Naive thymus-derived CD8-positive, alpha-beta T cell (primary cell): ENCODE data around the gene TTC7B. TPM values are rescaled to one million over a fixed set of nuclear protein-coding genes. Genes with fewer than 3 reads are reported as not detected.
A peak's percentile ranks its signal among the peaks of the same experiment; 100 is the strongest.

Experiments used
- ATAC-seq, 2 donors: fragments of 150-1000 bp; cut with Tn5 transposase in 1 of 2; sonication (Bioruptor Pico), chemical (Tn5 transposase) in 1 of 2; 1 replicate in 1 of 2; 2 replicates in 1 of 2; pipeline ENCODE4 v1.10.0; 2021; ENCODE audit warnings: mild to moderate bottlenecking in 2 of 2, moderate library complexity in 2 of 2
- POLR2A ChIA-PET: fragments of 350-600 bp; sonication (Branson Sonifier 250); formaldehyde crosslinking; loops from one replicate; lab custom pipeline; 2021; ENCODE audit warnings: antibody characterized with exemption; lab: Charles Lee
- DNase-seq, 10 donors: peaks; one replicate each; pipeline versions ENCODE4 v3.0.0 to v3.0.0-alpha.2; 2020 to 2022
- H3K27ac Mint-ChIP-seq, 10 donors: one replicate each; pipeline ENCODE4 v1.8.0; 2020 to 2022; ENCODE audit warnings: mild to moderate bottlenecking in 10 of 10, mixed read lengths in 10 of 10, moderate library complexity in 4 of 10, inconsistent platforms in 1 of 10
- H3K27me3 Mint-ChIP-seq, 5 donors: one replicate each; pipeline ENCODE4 v1.8.0; 2021 to 2022; ENCODE audit warnings: mixed read lengths in 5 of 5
- H3K36me3 Mint-ChIP-seq, 3 donors: one replicate each; pipeline ENCODE4 v1.8.0; 2020 to 2022; ENCODE audit warnings: mixed read lengths in 3 of 3, mild to moderate bottlenecking in 2 of 3, inconsistent platforms in 1 of 3
- H3K4me1 Mint-ChIP-seq, 4 donors: one replicate each; pipeline ENCODE4 v1.8.0; 2021 to 2022; ENCODE audit warnings: mixed read lengths in 4 of 4
- H3K4me3 Mint-ChIP-seq, 10 donors: one replicate each; pipeline ENCODE4 v1.8.0; 2020 to 2022; ENCODE audit warnings: mild to moderate bottlenecking in 10 of 10, mixed read lengths in 10 of 10, moderate library complexity in 6 of 10, inconsistent platforms in 1 of 10
- H3K9me3 Mint-ChIP-seq, 9 donors: one replicate each; pipeline ENCODE4 v1.8.0; 2020 to 2022; ENCODE audit warnings: mixed read lengths in 9 of 9, mild to moderate bottlenecking in 3 of 9, inconsistent platforms in 1 of 9, moderate library complexity in 1 of 9
- polyA plus RNA-seq, 3 donors: library from polyadenylated mRNA; unstranded; fragments of 300-500 nt; fragmentation: Illumina TruSeq; gene quantifications; one replicate each; pipeline ENCODE4 v1.2.3, GENCODE V29; 2021
- total RNA-seq, 8 experiments: library from RNA in 2 of 8; stranded (reverse) in 2 of 8; gene quantifications; one replicate each; pipeline ENCODE4 v1.2.3 and lab custom pipeline; 2021 to 2026

Gene TTC7B
- total and polyA plus RNA-seq, 5 experiments from 2014 or later, result 0.01 to 0.81 (median 0.41) TPM

DNA sequence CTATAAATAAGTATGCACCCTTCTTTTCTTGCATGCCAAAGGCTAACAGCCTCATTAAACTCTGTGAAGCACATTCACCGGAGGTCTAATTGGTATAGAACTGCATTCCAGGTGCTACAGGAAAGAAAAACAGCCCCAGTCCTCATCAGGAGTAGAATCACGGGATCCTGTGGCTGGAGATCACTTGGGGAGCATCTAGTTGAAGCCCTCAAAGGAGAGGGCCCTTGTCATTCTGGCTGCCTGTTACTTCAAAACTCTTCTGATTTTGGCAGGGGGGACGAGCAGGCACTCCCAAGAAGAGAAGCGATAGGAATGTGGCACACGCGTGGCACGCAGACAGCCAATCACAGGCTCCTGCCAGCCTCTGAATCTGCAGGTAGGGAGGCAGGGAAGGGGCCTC lies 154.4 kb downstream of the TTC7B start:
- DNase-seq (no peak), ATAC-seq (no peak)
- H3K4me1 Mint-ChIP-seq, result peaks cover 11 to 16% (median 12%) of the 10 kb centered on the region in 4 donors
- peak overlapping the region in 1 of 10 donors; percentile 13 for H3K27ac Mint-ChIP-seq
- H3K27me3 Mint-ChIP-seq, result no peaks in the 10 kb centered on the region
- POLR2A ChIA-PET, result interaction anchor here (0.6 kb wide), 1 partner anchor 56 kb away, joined by 3 read pairs; no protein-coding TSS in a partner anchor
- H3K9me3 Mint-ChIP-seq, result no peaks in the 10 kb centered on the region
- no peak overlapping the region for H3K4me3 Mint-ChIP-seq
- H3K36me3 Mint-ChIP-seq, result no peaks in the 10 kb centered on the region

DNA sequence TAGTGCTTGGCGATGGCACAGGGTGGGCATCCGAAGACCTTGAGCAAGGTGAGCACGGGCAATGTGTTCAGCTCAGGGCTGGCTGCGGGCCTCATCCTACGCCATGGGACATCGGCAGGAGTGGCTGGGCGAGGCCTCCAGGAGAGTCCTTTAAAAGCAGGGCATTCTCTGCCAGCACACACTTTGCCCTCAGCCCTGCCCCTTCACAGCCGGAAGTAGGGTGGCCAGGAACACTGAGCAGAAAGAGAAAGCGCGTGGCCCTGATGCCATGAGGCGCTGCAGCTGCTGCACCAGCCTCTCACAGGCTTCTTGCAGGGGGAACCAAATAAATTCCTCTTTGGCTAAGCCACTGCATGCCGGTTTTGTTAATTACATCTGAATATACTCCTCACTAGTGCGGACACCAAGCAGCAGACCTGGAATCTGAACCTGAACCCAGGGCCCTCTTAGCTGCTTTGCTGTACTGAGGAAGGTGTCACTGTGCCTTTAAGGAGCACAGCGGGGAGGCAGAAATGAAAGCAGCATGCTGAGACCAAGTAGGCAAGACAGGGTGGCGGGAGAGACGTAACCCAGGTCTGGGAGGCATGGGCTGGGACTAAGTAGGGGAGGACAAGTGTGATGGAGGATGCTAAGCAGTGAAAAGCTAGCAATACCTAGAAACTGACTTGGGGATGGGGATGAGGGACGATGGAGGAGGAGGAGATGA lies 155.2 kb downstream of the TTC7B start:
- Mint-ChIP-seq H3K27me3 (no peaks in the 10 kb centered on the region), H3K4me3 (peak overlapping the region in 8 of 10 donors; percentile 22 to 81 (median 50)), H3K36me3 (no peaks in the 10 kb centered on the region), H3K27ac (peak overlapping the region in 7 of 10 donors; percentile 19 to 77 (median 60)), H3K9me3 (no peaks in the 10 kb centered on the region), H3K4me1 (peaks cover 11 to 16% (median 12%) of the 10 kb centered on the region in 4 donors)
- POLR2A ChIA-PET, result interaction anchor here (0.6 kb wide), 1 partner anchor 57 kb away, joined by 3 read pairs; no protein-coding TSS in a partner anchor
- ATAC-seq (peak in 1 of 2 donors; percentile 42), DNase-seq (no peak)

DNA sequence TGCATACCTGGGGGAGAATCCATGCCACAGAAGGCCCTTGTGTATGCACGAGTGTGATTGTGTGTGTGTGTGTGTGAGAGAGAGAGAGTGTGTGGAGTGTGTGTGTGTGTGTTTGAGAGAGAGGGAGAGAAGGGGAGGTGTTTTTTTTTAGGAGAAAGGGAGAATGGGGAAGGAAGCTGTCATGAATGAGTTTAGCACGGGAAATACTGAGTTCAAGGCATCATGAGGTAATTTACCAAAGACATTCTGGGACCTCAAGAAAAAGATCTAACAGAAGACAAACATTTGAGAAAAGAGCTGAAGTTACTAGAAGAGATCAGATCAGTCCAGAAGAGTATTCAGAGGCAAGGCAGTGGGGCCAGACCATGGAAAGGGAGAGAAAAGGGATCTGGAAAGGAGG lies 157.1 kb downstream of the TTC7B start:
- POLR2A ChIA-PET, result no interaction called here
- peak overlapping the region in 1 of 10 donors; percentile 44 for H3K4me3 Mint-ChIP-seq

DNA sequence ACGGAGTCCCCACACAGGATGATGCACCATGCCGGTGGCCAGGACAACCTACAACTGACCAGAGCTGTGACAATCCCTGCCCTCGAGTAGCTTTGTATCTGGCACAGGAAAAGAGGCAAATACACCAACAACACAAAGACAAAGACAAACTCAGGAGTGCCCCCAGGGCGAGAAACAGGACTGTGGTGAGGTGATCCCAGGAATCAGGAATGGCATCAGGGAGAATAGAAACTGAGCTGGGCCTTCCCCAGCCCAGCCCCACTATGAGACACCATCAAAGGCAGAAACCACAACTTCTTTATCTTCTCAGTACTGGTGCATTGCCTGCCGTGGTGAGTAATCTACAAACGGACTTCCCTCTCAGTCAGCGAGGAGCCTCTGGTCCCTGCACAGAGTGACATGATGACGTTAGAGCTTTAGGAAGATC lies 157.7 kb downstream of the TTC7B start:
- peak; percentile 75 to 76 for ATAC-seq
- Mint-ChIP-seq H3K27me3 (no peaks in the 10 kb centered on the region), H3K27ac (peak overlapping the region in 5 of 10 donors; percentile 9 to 69 (median 22)), H3K36me3 (no peaks in the 10 kb centered on the region), H3K4me3 (peak overlapping the region in 2 of 10 donors; percentile 10 to 44), H3K9me3 (no peaks in the 10 kb centered on the region), H3K4me1 (peaks cover 11 to 16% (median 12%) of the 10 kb centered on the region in 4 donors)
- POLR2A ChIA-PET, result no interaction called here
- no peak for DNase-seq

More for the DNA sequence above, 157.1 kb downstream of the TTC7B start:
- H3K36me3 Mint-ChIP-seq, result no peaks in the 10 kb centered on the region
- H3K27ac Mint-ChIP-seq, result peak overlapping the region in 4 of 10 donors; percentile 9 to 69 (median 31)
- H3K4me1 Mint-ChIP-seq, result peaks cover 11 to 16% (median 12%) of the 10 kb centered on the region in 4 donors
- H3K27me3 Mint-ChIP-seq, result no peaks in the 10 kb centered on the region
- DNase-seq (no peak), ATAC-seq (no peak)
- no peaks in the 10 kb centered on the region for H3K9me3 Mint-ChIP-seq

DNA sequence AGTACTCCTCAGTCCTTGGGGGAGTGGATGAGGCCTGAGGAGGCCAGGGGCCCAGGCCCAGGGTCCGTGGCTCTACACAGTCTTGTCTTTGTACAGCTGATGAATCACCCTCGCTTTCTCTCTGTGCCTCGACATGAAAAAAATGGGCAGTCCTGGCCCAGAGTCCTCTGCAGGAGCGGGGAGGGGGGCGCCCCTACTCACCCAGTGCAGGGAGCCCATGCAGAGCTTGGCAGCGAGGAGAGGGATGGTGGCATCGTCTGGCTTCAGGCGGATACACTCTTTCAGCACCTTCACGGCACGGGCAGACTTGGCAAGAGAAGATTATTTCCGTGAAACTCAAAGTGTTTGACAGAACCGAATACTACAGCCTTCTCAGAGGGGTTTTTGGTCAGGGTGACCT lies 159.3 kb downstream of the TTC7B start:
- no peak overlapping the region for H3K4me3 Mint-ChIP-seq
- ATAC-seq, result no peak
- no peaks in the 10 kb centered on the region for H3K36me3 Mint-ChIP-seq
- H3K27ac Mint-ChIP-seq, result no peak overlapping the region
- DNase-seq, result no peak
- H3K9me3 Mint-ChIP-seq, result no peaks in the 10 kb centered on the region
- H3K27me3 Mint-ChIP-seq, result no peaks in the 10 kb centered on the region
- POLR2A ChIA-PET, result no interaction called here
- peaks cover 11 to 16% (median 12%) of the 10 kb centered on the region in 4 donors for H3K4me1 Mint-ChIP-seq

DNA sequence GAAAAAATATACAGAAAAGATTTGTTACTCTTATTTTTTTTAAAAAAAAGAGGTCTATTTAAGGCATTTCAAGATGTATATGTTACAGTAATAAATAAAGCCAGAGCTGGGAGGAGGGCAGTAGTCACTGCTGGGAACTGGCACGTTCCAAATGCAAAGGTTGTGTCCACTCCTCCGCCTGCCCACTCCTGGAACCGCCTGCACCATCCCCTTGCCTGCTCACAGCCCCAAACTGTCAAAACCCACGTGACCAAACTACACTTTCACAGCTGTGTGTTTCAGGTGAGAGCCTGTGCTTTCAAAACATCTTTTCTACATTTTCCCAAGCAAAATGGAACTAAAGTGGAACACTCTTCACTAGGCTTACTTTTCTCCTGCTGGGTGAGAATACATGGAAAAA lies 160.4 kb downstream of the TTC7B start:
- no peaks in the 10 kb centered on the region for H3K36me3 Mint-ChIP-seq
- no peak for ATAC-seq
- H3K27me3 Mint-ChIP-seq, result no peaks in the 10 kb centered on the region
- no peaks in the 10 kb centered on the region for H3K9me3 Mint-ChIP-seq
- peaks cover 10 to 14% (median 11%) of the 10 kb centered on the region in 4 donors for H3K4me1 Mint-ChIP-seq
- H3K27ac Mint-ChIP-seq, result no peak overlapping the region
- no peak for DNase-seq
- H3K4me3 Mint-ChIP-seq, result no peak overlapping the region
- POLR2A ChIA-PET, result no interaction called here

DNA sequence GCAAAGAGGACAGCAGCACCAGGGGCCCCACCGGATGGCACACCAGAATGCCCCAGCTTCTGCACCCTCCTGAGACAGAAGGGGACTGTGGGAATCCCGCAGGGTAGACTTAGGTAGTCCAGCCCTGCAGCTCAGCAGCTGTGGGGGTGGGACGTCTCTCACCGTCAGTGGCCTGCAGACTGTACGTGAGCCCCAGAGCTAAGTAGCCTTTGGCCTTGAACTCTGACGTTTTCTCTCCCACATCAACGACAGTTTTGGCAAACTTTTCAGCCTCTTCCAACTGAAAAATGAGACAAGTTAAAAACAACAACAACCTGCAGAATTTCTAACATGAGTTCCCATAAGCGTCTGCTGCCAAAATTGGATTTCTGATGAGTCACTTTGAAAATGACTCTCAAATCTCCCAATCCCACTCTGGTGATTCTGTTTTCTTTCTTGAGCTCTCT lies 161.4 kb downstream of the TTC7B start:
- no peak overlapping the region for H3K4me3 Mint-ChIP-seq
- POLR2A ChIA-PET, result no interaction called here
- H3K27ac Mint-ChIP-seq, result no peak overlapping the region
- H3K27me3 Mint-ChIP-seq, result no peaks in the 10 kb centered on the region
- no peak for DNase-seq
- H3K36me3 Mint-ChIP-seq, result no peaks in the 10 kb centered on the region
- peaks cover 10 to 11% (median 10%) of the 10 kb centered on the region in 4 donors for H3K4me1 Mint-ChIP-seq
- no peak for ATAC-seq
- no peaks in the 10 kb centered on the region for H3K9me3 Mint-ChIP-seq

DNA sequence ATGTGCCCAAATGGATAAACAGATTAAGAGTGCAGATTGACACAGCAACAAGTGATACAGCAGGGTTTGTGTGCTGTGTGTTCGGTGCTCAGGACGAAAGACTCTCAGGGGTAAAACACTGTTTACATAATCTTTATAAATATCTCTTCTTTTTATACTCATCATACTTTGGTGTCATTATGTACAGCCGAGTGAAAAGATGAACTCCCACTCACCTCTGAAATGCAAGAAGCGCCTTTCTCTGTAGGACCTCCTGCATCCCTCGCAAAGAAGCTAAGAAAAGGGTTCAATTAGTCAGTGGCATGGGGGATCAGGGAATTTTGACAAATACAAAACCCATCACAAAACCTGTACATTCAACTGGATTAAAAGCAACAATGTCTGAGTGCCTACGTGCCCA lies 163.6 kb downstream of the TTC7B start:
- DNase-seq, result no peak
- Mint-ChIP-seq H3K9me3 (no peaks in the 10 kb centered on the region), H3K36me3 (no peaks in the 10 kb centered on the region), H3K4me3 (no peak overlapping the region), H3K4me1 (no peaks in the 10 kb centered on the region), H3K27me3 (no peaks in the 10 kb centered on the region), H3K27ac (no peak overlapping the region)
- POLR2A ChIA-PET, result no interaction called here
- ATAC-seq, result no peak

DNA sequence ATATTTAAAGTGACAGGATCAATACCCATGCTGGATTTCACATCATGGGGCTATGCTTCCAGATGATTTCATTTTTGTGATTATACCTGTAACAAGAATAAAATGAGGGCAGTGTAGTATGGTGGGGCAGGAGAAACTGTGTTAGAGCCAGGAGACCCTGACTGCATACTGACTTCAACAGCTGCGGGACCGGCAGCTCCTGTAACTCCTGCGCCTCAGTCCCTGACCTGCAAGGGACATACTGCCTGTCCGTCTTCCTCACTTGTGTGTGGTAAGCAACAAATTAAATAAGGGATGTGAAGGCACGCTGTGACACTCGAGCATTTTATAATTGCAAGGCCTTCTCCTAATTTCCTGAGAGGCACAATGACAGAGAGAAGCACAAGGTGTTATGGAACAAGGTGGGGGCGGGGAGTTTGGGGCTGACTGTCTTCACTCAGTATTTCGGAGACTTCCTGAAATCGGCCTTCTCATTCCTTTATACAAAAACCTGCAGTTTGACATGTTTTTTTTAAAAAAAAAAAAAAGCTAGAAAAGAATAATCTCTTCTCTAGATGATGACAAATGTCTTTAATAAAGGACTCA lies 164.2 kb downstream of the TTC7B start:
- ATAC-seq, result no peak
- Mint-ChIP-seq H3K9me3 (no peaks in the 10 kb centered on the region), H3K4me3 (no peak overlapping the region), H3K36me3 (no peaks in the 10 kb centered on the region), H3K4me1 (no peaks in the 10 kb centered on the region), H3K27me3 (no peaks in the 10 kb centered on the region), H3K27ac (no peak overlapping the region)
- POLR2A ChIA-PET, result no interaction called here
- no peak for DNase-seq

DNA sequence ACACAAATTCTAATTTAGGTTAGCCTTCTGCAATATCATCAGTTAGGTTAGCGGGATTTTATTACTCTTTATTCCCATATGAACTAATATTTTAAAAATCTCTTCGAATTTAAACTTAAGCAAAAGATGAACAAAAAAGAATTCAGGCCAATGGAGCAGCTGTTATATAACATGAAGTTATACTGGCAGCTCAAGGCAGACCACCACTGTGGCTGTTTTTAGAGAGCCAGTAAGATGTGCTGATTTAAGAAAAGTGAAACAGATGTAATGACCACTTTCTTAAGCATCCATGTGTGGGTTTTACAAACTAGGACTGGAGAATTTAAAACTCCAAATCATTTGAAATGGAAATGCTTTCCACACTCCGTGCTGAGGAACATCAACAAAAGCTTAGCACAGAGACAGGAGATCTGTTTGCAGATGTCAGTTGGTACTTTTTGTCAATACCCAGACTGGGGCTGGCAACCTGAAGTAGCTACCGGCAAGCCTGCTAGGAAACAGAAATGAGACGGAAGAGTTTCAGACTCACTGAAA lies 164.9 kb downstream of the TTC7B start:
- H3K4me1 Mint-ChIP-seq, result no peaks in the 10 kb centered on the region
- ATAC-seq (no peak), DNase-seq (no peak)
- H3K36me3 Mint-ChIP-seq, result no peaks in the 10 kb centered on the region
- POLR2A ChIA-PET, result no interaction called here
- H3K9me3 Mint-ChIP-seq, result no peaks in the 10 kb centered on the region
- H3K4me3 Mint-ChIP-seq, result no peak overlapping the region
- no peak overlapping the region for H3K27ac Mint-ChIP-seq
- no peaks in the 10 kb centered on the region for H3K27me3 Mint-ChIP-seq

DNA sequence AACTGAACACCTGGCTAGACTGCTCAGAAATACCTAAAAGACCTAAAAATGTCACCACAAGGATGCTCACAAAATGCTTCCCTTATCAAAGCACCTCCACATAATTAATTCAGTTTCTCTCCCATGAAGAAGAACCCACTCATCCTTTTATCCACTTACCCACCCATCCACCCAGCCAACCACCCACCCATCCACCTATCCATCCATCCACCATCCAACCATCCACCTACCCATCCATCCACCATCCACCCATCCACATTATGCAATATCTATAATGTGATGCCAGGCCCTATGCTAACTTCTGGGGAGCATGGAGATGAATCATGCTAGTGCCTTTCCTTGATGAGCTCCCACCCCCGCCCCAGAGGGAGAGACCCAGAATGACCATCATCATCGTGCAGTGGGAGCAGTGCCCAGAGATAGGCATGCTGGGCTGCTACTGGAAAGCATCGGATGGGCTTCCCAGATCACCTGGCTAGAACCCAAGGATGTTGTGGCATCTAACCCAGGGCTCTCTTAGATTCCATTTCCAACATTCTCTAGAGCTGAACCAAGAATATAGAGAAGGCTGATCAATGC lies 166.6 kb downstream of the TTC7B start:
- no peaks in the 10 kb centered on the region for H3K36me3 Mint-ChIP-seq
- ATAC-seq, result no peak
- POLR2A ChIA-PET, result no interaction called here
- H3K27me3 Mint-ChIP-seq, result no peaks in the 10 kb centered on the region
- no peak overlapping the region for H3K4me3 Mint-ChIP-seq
- no peak overlapping the region for H3K27ac Mint-ChIP-seq
- no peaks in the 10 kb centered on the region for H3K9me3 Mint-ChIP-seq
- no peaks in the 10 kb centered on the region for H3K4me1 Mint-ChIP-seq
- DNase-seq, result no peak

DNA sequence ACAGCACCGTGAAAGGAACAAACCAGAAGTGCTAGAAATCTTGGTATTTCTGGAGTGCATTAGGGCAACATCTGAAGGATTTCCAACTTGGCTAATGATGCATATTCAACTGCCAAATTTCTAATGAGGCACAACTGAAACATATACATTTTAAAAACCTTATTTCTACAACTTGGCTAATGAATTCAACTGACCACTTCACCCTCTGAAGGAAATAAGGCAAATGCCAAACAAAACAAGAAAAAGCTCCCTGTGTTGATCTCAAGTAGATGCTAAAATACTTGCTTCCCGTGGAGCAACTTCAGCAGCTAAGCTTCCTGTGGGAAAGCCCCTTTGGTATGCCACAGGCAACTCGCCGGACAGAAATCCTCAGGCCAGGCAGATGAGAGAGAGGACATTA lies 167.1 kb downstream of the TTC7B start:
- no peak for ATAC-seq
- Mint-ChIP-seq H3K4me3 (no peak overlapping the region), H3K27me3 (no peaks in the 10 kb centered on the region), H3K36me3 (no peaks in the 10 kb centered on the region), H3K4me1 (no peaks in the 10 kb centered on the region), H3K9me3 (no peaks in the 10 kb centered on the region), H3K27ac (no peak overlapping the region)
- POLR2A ChIA-PET, result no interaction called here
- no peak for DNase-seq

DNA sequence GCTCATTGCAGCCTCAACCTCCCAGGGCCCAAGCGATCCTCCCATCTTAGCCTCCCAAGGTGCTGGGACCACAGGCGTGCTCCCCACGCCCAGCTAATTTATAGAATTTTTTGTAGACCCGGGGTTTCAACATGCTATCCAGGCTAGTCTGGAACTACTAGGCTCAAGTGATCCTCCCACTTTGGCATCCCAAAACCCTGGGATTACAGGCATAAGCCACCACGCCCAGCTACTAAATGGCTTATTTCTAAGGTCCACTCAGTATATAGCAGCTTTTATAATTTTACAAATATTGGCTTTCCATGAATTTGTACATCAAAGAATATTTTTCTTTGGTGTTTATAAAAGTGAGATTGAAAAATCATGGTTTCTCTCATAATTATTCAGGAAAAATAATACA lies 167.8 kb downstream of the TTC7B start:
- DNase-seq (no peak), ATAC-seq (no peak)
- H3K9me3 Mint-ChIP-seq, result no peaks in the 10 kb centered on the region
- no peak overlapping the region for H3K27ac Mint-ChIP-seq
- POLR2A ChIA-PET, result no interaction called here
- no peaks in the 10 kb centered on the region for H3K4me1 Mint-ChIP-seq
- no peaks in the 10 kb centered on the region for H3K27me3 Mint-ChIP-seq
- no peak overlapping the region for H3K4me3 Mint-ChIP-seq
- no peaks in the 10 kb centered on the region for H3K36me3 Mint-ChIP-seq
